Measurements from ENCODE around the gene FAM193B. TPM values are rescaled to one million over a fixed set of nuclear protein-coding genes. Genes with fewer than 3 reads are reported as not detected.
A peak's percentile ranks its signal among the peaks of the same experiment; 100 is the strongest.

Gene FAM193B
- total RNA-seq, 1 donor from 2014 or later, result 227 TPM

GRCh38 chr5:177507165-177507564, 47.2 kb downstream of the FAM193B start:
- H3K4me3 Mint-ChIP-seq (ENCODE audit: unreplicated experiment), result no peak overlapping the region
- no peak overlapping the region for H3K27ac Mint-ChIP-seq (ENCODE audit: unreplicated experiment)
- TF ChIP-seq CTCF (IDR thresholded peaks at IDR 0.05; ENCODE audit: partially characterized antibody, unreplicated experiment), result peak; percentile 35
- peaks cover 14% of the 10 kb centered on the region for H3K4me1 Mint-ChIP-seq (ENCODE audit: low read depth, unreplicated experiment)
- no peaks in the 10 kb centered on the region for H3K36me3 Mint-ChIP-seq (ENCODE audit: unreplicated experiment)
- H3K27me3 Mint-ChIP-seq (ENCODE audit: unreplicated experiment), result peaks cover 10% of the 10 kb centered on the region
- peaks cover 13% of the 10 kb centered on the region for H3K9me3 Mint-ChIP-seq (ENCODE audit: unreplicated experiment)
- no peak for DNase-seq

- Mint-ChIP-seq H3K27me3 (ENCODE audit: unreplicated experiment) (peaks cover 16% of the 10 kb centered on the region), H3K9me3 (ENCODE audit: unreplicated experiment) (peaks cover 14% of the 10 kb centered on the region), H3K4me1 (ENCODE audit: low read depth, unreplicated experiment) (peaks cover 28% of the 10 kb centered on the region), H3K4me3 (ENCODE audit: unreplicated experiment) (no peak overlapping the region), H3K36me3 (ENCODE audit: unreplicated experiment) (no peaks in the 10 kb centered on the region), H3K27ac (ENCODE audit: unreplicated experiment) (no peak overlapping the region)
- DNase-seq, result no peak
- no peak for TF ChIP-seq CTCF (IDR thresholded peaks at IDR 0.05; ENCODE audit: partially characterized antibody, unreplicated experiment)
These were observed 49.3 kb downstream of the FAM193B start for GRCh38 chr5:177505075-177505474.

GRCh38 chr5:177504086-177505056, 50.0 kb downstream of the FAM193B start:
- DNase-seq, result no peak
- H3K9me3 Mint-ChIP-seq (ENCODE audit: unreplicated experiment), result peaks cover 16% of the 10 kb centered on the region
- peaks cover 32% of the 10 kb centered on the region for H3K4me1 Mint-ChIP-seq (ENCODE audit: low read depth, unreplicated experiment)
- TF ChIP-seq CTCF (IDR thresholded peaks at IDR 0.05; ENCODE audit: partially characterized antibody, unreplicated experiment), result no peak
- H3K4me3 Mint-ChIP-seq (ENCODE audit: unreplicated experiment), result no peak overlapping the region
- H3K27ac Mint-ChIP-seq (ENCODE audit: unreplicated experiment), result no peak overlapping the region
- peaks cover 17% of the 10 kb centered on the region for H3K27me3 Mint-ChIP-seq (ENCODE audit: unreplicated experiment)
- H3K36me3 Mint-ChIP-seq (ENCODE audit: unreplicated experiment), result no peaks in the 10 kb centered on the region

GRCh38 chr5:177503351-177504085, 50.8 kb downstream of the FAM193B start:
- TF ChIP-seq CTCF (IDR thresholded peaks at IDR 0.05; ENCODE audit: partially characterized antibody, unreplicated experiment), result no peak

More at GRCh38 chr5:177503351-177504085, 50.8 kb downstream of the FAM193B start:
- Mint-ChIP-seq H3K27me3 (ENCODE audit: unreplicated experiment) (peaks cover 22% of the 10 kb centered on the region), H3K27ac (ENCODE audit: unreplicated experiment) (peak overlapping the region; percentile 35), H3K4me1 (ENCODE audit: low read depth, unreplicated experiment) (peaks cover 34% of the 10 kb centered on the region), H3K9me3 (ENCODE audit: unreplicated experiment) (peaks cover 20% of the 10 kb centered on the region), H3K36me3 (ENCODE audit: unreplicated experiment) (no peaks in the 10 kb centered on the region), H3K4me3 (ENCODE audit: unreplicated experiment) (no peak overlapping the region)
- no peak for DNase-seq
